OCI-LY7 (cell line): ENCODE measurements around the gene TARDBP. TPM values are rescaled to one million over a fixed set of nuclear protein-coding genes. Genes with fewer than 3 reads are reported as not detected.

ENCODE experiments used
- BruUV-seq: library from RNA; stranded (reverse); fragments of 400-500 nt; replicated peaks from 2 replicates; lab custom pipeline; 2021; lab: Mats Ljungman, UMichigan
- CTCF ChIA-PET: fragments of 300-600 bp; sonication (Branson Sonifier 250); formaldehyde crosslinking; loops from one replicate; lab custom pipeline; 2022; ENCODE audit warnings: antibody characterized with exemption; ENCODE audit not compliant: unreplicated experiment; lab: Charles Lee
- POLR2A ChIA-PET: fragments of 300-600 bp; sonication (Branson Sonifier 250); formaldehyde crosslinking; loops from one replicate; lab custom pipeline; 2022; ENCODE audit warnings: antibody characterized with exemption; lab: Charles Lee
- DNase-seq: peaks from one replicate; pipeline ENCODE4 v3.0.0-alpha.2; 2015; ENCODE audit warnings: low spot score
- H2AFZ ChIP-seq: fragments of 200-600 bp; sonication (generic), shearing (Covaris generic); 2 replicates; pipeline ENCODE4 v1.6.1; 2014; ENCODE audit warnings: mild to moderate bottlenecking, antibody characterized with exemption, low read length, moderate library complexity
- H3K27ac ChIP-seq: fragments of 200-600 bp; sonication (generic); 2 replicates; pipeline ENCODE4 v1.5.1; 2014; ENCODE audit warnings: mixed run types, low read depth, mild to moderate bottlenecking, moderate library complexity, low read length, inconsistent platforms; ENCODE audit not compliant: poor library complexity, severe bottlenecking
- H3K36me3 ChIP-seq: fragments of 200-600 bp; sonication (generic); 2 replicates; pipeline ENCODE4 v1.6.1; 2014; ENCODE audit warnings: mild to moderate bottlenecking, antibody characterized with exemption, low read length, moderate library complexity, mixed read lengths; ENCODE audit not compliant: insufficient read depth
- H3K4me1 ChIP-seq: fragments of 200-600 bp; sonication (generic); 2 replicates; pipeline ENCODE4 v1.5.1; 2014; ENCODE audit warnings: mild to moderate bottlenecking, low read length; ENCODE audit not compliant: insufficient read depth, poor library complexity, severe bottlenecking
- H3K4me2 ChIP-seq: fragments of 200-600 bp; sonication (generic); 2 replicates; pipeline ENCODE4 v1.6.1; 2014; ENCODE audit warnings: mild to moderate bottlenecking, low read length
- H3K4me3 ChIP-seq: fragments of 200-600 bp; sonication (generic); 2 replicates; pipeline ENCODE4 v1.5.1; 2014; ENCODE audit warnings: mild to moderate bottlenecking, low read depth, low read length; ENCODE audit not compliant: poor library complexity, severe bottlenecking
- H3K79me2 ChIP-seq: fragments of 200-600 bp; sonication (generic); 2 replicates; pipeline ENCODE4 v1.6.1; 2016; ENCODE audit warnings: low read depth, mild to moderate bottlenecking, low read length, moderate library complexity, mixed read lengths; ENCODE audit not compliant: insufficient read depth
- H3K9me2 ChIP-seq: fragments of 200-600 bp; sonication (generic); 2 replicates; pipeline ENCODE4 v1.6.1; 2016; ENCODE audit warnings: mild to moderate bottlenecking, low read length, mixed read lengths; ENCODE audit not compliant: insufficient read depth
- H3K9me3 ChIP-seq: fragments of 200-600 bp; sonication (generic); 2 replicates; pipeline ENCODE4 v1.6.1; 2014; ENCODE audit warnings: mild to moderate bottlenecking, mixed run types, low read length, mixed read lengths
- H4K20me1 ChIP-seq: fragments of 200-600 bp; sonication (generic); 2 replicates; pipeline ENCODE4 v1.6.1; 2014; ENCODE audit warnings: mild to moderate bottlenecking, antibody characterized with exemption, low read length, moderate library complexity, mixed read lengths; ENCODE audit not compliant: insufficient read depth
- EZH2phosphoT487 ChIP-seq: fragments of 200-600 bp; sonication (generic); IDR thresholded peaks from 2 replicates; pipeline ENCODE4 v1.6.1; 2018; ENCODE audit warnings: low read depth, borderline replicate concordance, mild to moderate bottlenecking, mixed run types, antibody characterized with exemption, low read length, moderate library complexity, mixed read lengths
- intact Hi-C: fragments of 100-400 bp; cut with micrococcal nuclease; formaldehyde crosslinking; loops from one replicate; pipeline ENCODE4 v1.10.0; 2022; ENCODE audit not compliant: unreplicated experiment
- total RNA-seq, 2 experiments: library from RNA; depleted of rRNA in 1 of 2; stranded (reverse); fragments of >200 nt in 1 of 2; shearing (Covaris generic) in 1 of 2; gene quantifications; 2 replicates each; pipeline ENCODE4 v1.2.3, GENCODE V29; 2014 to 2022
- TF ChIP-seq, protein P1 (sequence below): fragments of 200-600 bp; sonication (generic); conservative IDR thresholded peaks from 2 replicates; pipeline ENCODE4 v1.5.1; 2014; ENCODE audit warnings: mild to moderate bottlenecking, antibody characterized with exemption, low read length, moderate library complexity, mixed read lengths

The TARDBP gene
- total RNA-seq, 2 experiments from 2014 or later = 145 to 277 TPM

DNA sequence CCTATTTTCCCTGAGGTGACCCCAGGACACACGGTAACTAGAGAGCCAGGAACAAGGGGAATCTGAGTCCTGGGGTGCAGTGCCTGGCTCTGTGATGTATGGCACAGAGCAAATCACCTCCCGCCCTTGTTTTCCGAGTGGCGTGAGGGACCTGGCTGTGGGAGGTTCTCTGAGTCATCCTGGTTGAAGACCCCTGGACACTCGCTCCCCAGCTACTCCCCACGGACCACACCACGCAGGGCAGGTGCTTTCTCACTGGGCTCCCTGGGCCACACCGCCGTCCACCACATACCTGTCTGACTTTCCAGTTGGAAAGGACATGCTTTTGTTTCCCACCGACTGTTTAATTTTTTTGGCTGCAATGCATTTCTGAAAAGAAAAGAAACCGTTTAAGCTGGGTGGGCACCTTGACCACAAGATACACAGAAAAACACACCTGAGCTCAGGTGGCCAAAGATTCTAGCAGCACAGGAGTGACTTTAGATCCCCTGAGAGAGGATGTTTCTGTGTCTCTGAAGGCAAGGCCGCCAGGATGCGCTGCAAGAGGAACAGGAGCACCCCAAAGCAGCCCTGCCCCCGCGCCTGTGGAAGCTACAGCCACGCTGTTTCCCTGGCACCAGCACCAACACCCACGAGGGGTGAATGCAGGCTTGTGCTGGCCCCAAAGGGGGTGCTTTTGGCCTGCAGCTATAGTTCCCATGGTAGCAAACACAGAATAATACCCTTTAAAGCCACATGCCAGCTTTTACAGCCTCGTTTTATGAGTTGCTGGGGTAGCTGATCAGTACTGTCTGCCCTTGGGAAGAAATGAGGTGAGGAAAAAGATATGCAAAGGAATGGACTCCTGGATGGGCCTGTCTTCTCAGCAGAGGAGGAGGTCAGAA lies 55.5 kb downstream of the TARDBP start:
- TF ChIP-seq, protein P1, sequence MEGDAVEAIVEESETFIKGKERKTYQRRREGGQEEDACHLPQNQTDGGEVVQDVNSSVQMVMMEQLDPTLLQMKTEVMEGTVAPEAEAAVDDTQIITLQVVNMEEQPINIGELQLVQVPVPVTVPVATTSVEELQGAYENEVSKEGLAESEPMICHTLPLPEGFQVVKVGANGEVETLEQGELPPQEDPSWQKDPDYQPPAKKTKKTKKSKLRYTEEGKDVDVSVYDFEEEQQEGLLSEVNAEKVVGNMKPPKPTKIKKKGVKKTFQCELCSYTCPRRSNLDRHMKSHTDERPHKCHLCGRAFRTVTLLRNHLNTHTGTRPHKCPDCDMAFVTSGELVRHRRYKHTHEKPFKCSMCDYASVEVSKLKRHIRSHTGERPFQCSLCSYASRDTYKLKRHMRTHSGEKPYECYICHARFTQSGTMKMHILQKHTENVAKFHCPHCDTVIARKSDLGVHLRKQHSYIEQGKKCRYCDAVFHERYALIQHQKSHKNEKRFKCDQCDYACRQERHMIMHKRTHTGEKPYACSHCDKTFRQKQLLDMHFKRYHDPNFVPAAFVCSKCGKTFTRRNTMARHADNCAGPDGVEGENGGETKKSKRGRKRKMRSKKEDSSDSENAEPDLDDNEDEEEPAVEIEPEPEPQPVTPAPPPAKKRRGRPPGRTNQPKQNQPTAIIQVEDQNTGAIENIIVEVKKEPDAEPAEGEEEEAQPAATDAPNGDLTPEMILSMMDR = no peak
- no peak for TF ChIP-seq EZH2phosphoT487
- no peak overlapping the region for H2AFZ ChIP-seq
- H3K27ac ChIP-seq = no peak overlapping the region
- H4K20me1 ChIP-seq = no peaks in the 10 kb centered on the region
- no peak for DNase-seq
- peaks cover 13% of the 10 kb centered on the region for H3K4me1 ChIP-seq
- ChIA-PET POLR2A (no interaction called here), CTCF (no interaction called here)
- H3K79me2 ChIP-seq = no peaks in the 10 kb centered on the region
- H3K9me3 ChIP-seq = no peaks in the 10 kb centered on the region
- no peak overlapping the region for H3K4me2 ChIP-seq
- intact Hi-C loops = no loop called here
- peaks cover 91% of the 10 kb centered on the region for H3K36me3 ChIP-seq
- H3K4me3 ChIP-seq = no peak overlapping the region
- H3K9me2 ChIP-seq = no peaks in the 10 kb centered on the region
- no TSS peak for BruUV-seq

DNA sequence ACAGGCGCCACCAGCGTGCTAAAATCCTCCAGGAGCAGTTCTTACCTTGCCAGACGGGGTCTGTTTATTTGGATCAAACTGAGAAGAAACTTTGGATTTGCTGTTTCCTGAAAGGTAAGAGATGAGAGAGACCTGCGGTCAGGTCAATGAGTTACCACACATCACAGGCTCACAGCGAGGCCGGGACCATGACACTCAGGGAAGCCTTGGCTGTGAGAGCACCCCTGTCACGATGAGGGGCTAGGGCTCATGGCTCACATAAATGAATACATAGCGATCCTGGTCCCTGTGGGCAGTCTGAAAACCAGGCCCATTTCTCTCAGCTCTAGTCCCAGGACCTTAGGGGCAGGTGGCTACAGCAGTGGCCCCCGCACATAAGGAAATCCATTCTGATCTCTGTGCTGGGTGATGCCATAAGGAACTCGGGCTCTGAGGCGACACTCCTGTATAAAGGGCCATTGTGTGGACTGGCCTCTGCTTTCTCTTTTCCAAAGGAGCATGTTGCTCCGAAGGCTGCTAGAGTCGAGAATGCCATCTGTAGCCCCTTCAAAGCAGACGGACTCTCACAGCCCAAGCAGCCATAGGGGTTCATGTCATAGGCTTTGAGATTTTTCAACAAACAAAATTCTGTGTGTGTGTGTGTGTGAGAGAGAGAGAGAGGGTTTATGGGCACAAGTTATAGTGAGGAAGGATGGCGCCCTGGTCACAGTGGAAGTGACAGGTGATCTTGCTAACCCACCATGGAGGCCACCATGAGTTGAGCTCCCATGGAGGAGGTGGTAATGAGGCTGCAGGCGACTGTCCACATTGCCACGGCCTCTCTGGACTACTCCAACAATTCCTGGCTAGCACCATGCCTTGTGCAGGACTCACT lies 56.4 kb downstream of the TARDBP start:
- no peaks in the 10 kb centered on the region for H3K9me2 ChIP-seq
- POLR2A ChIA-PET = no interaction called here
- BruUV-seq = no TSS peak

More for the DNA sequence above, 56.4 kb downstream of the TARDBP start:
- TF ChIP-seq EZH2phosphoT487 = no peak
- TF ChIP-seq, protein P1 = no peak
- no peak for DNase-seq
- H3K9me3 ChIP-seq = no peaks in the 10 kb centered on the region
- no peak overlapping the region for H2AFZ ChIP-seq
- H3K4me1 ChIP-seq = peaks cover 19% of the 10 kb centered on the region
- H3K79me2 ChIP-seq = no peaks in the 10 kb centered on the region
- H3K27ac ChIP-seq = no peak overlapping the region
- CTCF ChIA-PET = no interaction called here
- H3K36me3 ChIP-seq = peaks cover 92% of the 10 kb centered on the region
- no peaks in the 10 kb centered on the region for H4K20me1 ChIP-seq
- H3K4me2 ChIP-seq = no peak overlapping the region
- H3K4me3 ChIP-seq = no peak overlapping the region
- intact Hi-C loops = no loop called here
